Osteoblast (primary cell): ENCODE measurements around the gene AXIN1. TPM values are rescaled to one million over a fixed set of nuclear protein-coding genes. Genes with fewer than 3 reads are reported as not detected.
A peak's percentile ranks its signal among the peaks of the same experiment; 100 is the strongest.
"Not testable (repeated sequence)": the region's sequence is repeated elsewhere in the genome, so short reads cannot be mapped to it uniquely, and the experiment has no call there.

ENCODE experiments used
- DNase-seq: peaks from one replicate; pipeline ENCODE4 v3.0.0; 2011; ENCODE audit warnings: low spot score, mixed read lengths; ENCODE audit not compliant: insufficient read length; ENCODE audit errors: missing footprints
- H2AFZ ChIP-seq: 2 replicates; pipeline ENCODE4 v1.6.0; 2011; ENCODE audit warnings: mild to moderate bottlenecking, low read length
- H3K27ac ChIP-seq: 2 replicates; pipeline ENCODE4 v1.5.1; 2011; ENCODE audit warnings: mild to moderate bottlenecking, low read depth, low read length, moderate library complexity
- H3K27me3 ChIP-seq: 2 replicates; pipeline ENCODE4 v1.6.0; 2012; ENCODE audit warnings: mild to moderate bottlenecking, control low read depth, inconsistent platforms, low read length, moderate library complexity; ENCODE audit not compliant: insufficient read depth
- H3K36me3 ChIP-seq: 2 replicates; pipeline ENCODE4 v1.5.1; 2011; ENCODE audit warnings: mild to moderate bottlenecking, low read length, control low read depth, moderate library complexity; ENCODE audit not compliant: insufficient read depth
- H3K4me1 ChIP-seq: 2 replicates; pipeline ENCODE4 v1.5.1; 2011; ENCODE audit warnings: mild to moderate bottlenecking, low read length, control low read depth, moderate library complexity; ENCODE audit not compliant: insufficient read depth
- H3K4me2 ChIP-seq: 2 replicates; pipeline ENCODE4 v1.6.0; 2011; ENCODE audit warnings: mild to moderate bottlenecking, low read length; ENCODE audit not compliant: insufficient read depth
- H3K4me3 ChIP-seq: fragments of 200-600 bp; sonication (generic); 3 replicates; pipeline ENCODE4 v1.5.1; 2012; ENCODE audit warnings: mild to moderate bottlenecking, low read length, inconsistent platforms; ENCODE audit not compliant: insufficient read depth
- H3K79me2 ChIP-seq: 2 replicates; pipeline ENCODE4 v1.6.0; 2012; ENCODE audit warnings: mild to moderate bottlenecking, low read length, control low read depth, inconsistent platforms; ENCODE audit not compliant: insufficient read depth
- H3K9me3 ChIP-seq: 2 replicates; pipeline ENCODE4 v1.5.1; 2011; ENCODE audit warnings: low read depth, low read length, control low read depth
- H4K20me1 ChIP-seq: 2 replicates; pipeline ENCODE4 v1.6.0; 2012; ENCODE audit warnings: mild to moderate bottlenecking, low read length, control low read depth; ENCODE audit not compliant: insufficient read depth
- CTCF ChIP-seq: IDR thresholded peaks from 2 replicates; pipeline ENCODE4 v1.5.1; 2011; ENCODE audit warnings: mild to moderate bottlenecking, low read depth, low read length, moderate library complexity; ENCODE audit errors: extremely low read depth
- total RNA-seq: library from RNA; depleted of rRNA; stranded (reverse); fragments of >200 nt; gene quantifications from 2 replicates; pipeline ENCODE4 v1.2.3, GENCODE V29; 2012

The AXIN1 gene
- total RNA-seq, 1 donor: 21.7 TPM

DNA sequence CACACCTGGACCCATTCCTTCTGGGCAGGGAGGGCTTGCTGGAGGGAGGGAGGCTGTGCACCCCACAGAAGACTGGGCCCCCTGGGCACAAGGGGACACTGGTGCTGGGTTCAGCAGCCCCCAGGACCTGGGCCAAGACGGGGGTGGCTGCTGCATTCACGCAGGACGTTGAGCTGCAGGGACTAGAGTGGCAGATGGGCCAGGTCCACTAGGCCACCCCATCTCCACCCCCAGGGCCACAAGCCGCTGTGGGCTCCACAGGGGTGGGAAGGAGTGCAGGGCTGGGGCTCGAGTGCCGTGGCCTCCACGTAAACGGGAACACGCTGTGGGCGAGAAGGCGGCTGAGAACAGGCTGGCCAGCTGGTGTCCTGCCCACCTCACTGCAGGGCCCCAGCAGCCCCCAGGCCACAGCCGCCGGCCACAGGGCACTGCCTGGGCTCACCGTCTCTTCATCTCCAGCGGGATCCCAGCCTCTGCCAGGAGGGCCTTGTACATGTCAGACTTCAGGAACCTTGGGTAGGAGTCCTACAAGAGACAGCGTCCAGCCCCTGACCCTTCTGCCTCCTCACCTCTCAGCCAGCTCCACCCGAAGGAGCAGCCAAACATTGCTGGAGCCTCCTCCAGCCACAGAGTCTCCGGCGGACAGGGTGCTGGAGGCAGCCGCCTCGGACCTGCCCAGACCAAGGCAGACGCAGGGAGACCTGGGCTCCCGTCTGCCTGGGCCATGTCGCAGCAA lies 83.3 kb downstream of the AXIN1 start:
- Histone ChIP-seq H3K4me1 (no peaks in the 10 kb centered on the region), H3K36me3 (peaks cover 3% of the 10 kb centered on the region), H4K20me1 (peaks cover 4% of the 10 kb centered on the region), H3K27ac (no peak overlapping the region), H3K4me3 (no peak overlapping the region), H3K4me2 (no peak overlapping the region), H3K79me2 (no peaks in the 10 kb centered on the region), H2AFZ (no peak overlapping the region), H3K27me3 (peaks cover 3% of the 10 kb centered on the region), H3K9me3 (no peaks in the 10 kb centered on the region)
- peak; percentile 79 for DNase-seq
- no peak for TF ChIP-seq CTCF

- no peaks in the 10 kb centered on the region for H3K79me2 ChIP-seq
- no peak overlapping the region for H3K27ac ChIP-seq
- DNase-seq: peak; percentile 54
- H3K27me3 ChIP-seq: no peaks in the 10 kb centered on the region
- no peak overlapping the region for H3K4me2 ChIP-seq
- H4K20me1 ChIP-seq: peaks cover 4% of the 10 kb centered on the region
- peaks cover 3% of the 10 kb centered on the region for H3K36me3 ChIP-seq
- no peak overlapping the region for H3K4me3 ChIP-seq
- no peaks in the 10 kb centered on the region for H3K4me1 ChIP-seq
- H3K9me3 ChIP-seq: no peaks in the 10 kb centered on the region
- no peak for TF ChIP-seq CTCF
- no peak overlapping the region for H2AFZ ChIP-seq
Observed at GRCh38 chr16:268141-269053, 84.1 kb downstream of the AXIN1 start.

- H3K36me3 ChIP-seq, H3K27me3 ChIP-seq, H3K4me3 ChIP-seq, H3K27ac ChIP-seq, H4K20me1 ChIP-seq, H3K79me2 ChIP-seq, H2AFZ ChIP-seq, DNase-seq, H3K4me1 ChIP-seq, H3K4me2 ChIP-seq, H3K9me3 ChIP-seq: not testable (repeated sequence)
Observed at GRCh38 chr16:267562-267961, 85.0 kb downstream of the AXIN1 start.

DNA sequence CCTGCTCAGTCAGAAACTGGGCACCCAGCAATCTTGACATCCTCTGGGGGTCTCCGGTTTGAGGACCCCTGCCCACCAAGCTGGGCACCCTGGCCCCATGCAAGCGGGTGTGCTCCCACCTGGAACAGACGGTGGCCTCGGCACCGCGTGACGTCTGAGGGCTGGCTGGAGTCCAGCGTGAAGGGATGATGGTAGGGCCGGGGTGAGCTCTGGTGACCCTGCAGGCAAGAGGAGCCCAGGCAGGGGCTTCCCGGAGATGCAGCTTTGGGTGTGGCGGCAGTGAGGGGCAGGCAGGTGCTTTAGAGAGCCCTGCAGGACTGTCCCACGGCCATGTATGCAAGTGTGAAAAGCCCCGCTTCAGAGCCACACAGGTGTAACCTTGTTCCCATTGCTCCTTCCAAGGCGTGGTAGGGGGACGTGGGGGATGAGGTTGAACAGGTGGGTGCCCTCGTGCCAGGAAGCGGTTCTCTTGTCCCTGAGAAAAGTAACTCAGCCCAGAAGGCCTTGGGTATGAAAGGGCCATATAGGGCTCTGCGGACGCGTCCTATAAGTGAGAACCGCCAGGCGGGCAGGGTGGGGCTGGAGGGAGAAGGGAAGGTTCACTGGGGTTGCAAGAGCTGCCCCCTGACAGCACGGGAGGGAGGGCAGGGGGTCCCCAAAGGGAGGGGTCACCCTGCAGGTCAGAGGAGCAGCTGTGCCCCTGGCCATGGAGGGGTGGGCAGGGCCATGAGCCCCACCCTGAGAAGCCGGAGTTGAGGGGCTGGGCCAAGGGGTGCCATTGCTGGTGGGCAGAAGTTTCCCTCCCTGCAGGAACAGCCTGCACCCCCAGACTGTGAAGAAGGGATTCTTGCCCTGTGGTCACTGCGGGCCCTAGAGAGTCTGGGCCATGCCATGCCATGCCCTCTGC lies 86.0 kb downstream of the AXIN1 start:
- Histone ChIP-seq H3K4me2 (no peak overlapping the region), H3K79me2 (no peaks in the 10 kb centered on the region), H3K4me1 (no peaks in the 10 kb centered on the region), H3K4me3 (no peak overlapping the region), H3K27ac (no peak overlapping the region), H3K27me3 (no peaks in the 10 kb centered on the region), H2AFZ (no peak overlapping the region), H3K36me3 (peaks cover 3% of the 10 kb centered on the region), H3K9me3 (no peaks in the 10 kb centered on the region), H4K20me1 (peaks cover 4% of the 10 kb centered on the region)
- TF ChIP-seq CTCF: no peak
- peak; percentile 67 for DNase-seq
